ENCODE measurements around the gene ZNF548.

Gene ZNF548

GRCh38 chr19:57398868-57399267, 9.2 kb downstream of the ZNF548 start:
- no peak for DNase-seq (ENCODE audit: low read depth in 3 of 3)

- DNase-seq (ENCODE audit: low read depth in 3 of 3), result no peak
Measured at GRCh38 chr19:57403737-57404563, 14.3 kb downstream of the ZNF548 start.

DNA sequence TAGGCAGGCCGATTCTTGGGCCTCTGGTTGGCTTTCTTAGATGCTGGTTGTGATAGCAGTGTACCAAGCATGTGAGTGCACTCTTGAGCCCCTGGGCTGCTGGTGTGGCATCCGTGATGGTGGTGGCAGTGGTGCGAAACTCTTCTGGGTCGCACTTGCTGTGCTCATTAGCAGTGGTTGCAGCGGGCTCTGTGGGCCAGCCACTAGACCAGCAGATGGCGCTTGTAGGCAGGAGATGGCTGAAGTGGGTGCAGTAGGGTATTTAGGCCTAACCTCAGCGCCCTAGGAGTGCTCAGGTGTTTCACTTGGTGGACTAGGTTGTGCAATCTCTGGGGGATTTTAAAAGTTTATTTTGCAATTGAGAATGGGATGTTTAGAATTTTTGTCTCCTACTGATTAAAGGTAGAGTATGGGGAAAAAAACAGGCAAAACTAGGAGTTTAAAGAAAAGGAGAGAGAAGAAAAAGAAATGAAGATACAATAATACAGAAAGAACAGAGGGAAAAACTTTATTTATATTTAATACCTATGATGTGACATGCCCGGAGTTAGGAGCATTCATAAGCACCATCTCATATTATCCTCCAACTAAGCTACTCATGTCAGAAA, 17.0 kb downstream of the ZNF548 start:
- peak; percentile 36 to 59 (median 43) for DNase-seq (ENCODE audit: low read depth in 3 of 3)

DNA sequence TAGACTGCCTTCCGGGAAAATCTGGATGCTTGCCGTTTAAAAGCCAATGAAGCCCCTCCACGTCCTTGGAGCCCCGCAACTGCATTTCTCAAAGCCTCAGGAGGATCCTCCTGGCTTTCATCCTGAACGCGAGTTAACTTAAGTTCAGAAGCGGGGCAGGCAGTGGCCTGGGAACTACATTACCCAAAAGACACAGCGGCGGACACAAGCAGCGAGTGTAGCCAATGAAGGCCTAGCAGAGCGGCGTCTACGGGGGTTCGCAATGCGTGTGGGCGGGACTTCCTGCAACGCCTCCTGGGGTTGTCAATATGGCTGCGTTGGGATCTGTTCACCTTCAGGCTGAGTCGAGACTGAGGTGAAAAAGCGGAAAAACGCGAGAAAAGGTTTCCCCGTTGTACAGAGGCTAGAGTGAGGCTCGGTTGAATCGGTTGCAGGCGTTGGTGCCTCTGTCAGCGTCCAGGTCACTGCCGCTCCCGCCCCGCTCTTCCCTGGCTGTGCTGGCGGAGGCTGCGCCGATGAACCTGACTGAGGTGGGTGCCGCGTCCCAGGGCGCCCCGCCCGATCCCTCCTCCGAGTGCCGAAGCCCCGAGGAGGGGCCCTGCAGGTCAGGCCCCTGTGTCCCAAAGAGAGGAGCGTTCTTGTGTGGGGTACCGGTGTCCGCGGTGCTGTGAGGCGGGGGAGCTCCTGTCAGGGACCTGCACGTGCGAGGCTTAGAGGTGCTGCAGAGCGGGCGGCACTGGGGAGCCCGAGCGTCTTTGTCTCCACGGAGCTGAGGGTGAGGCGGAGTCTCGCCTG, 21.4 kb downstream of the ZNF548 start, which contains the start of gene ZNF17:
Gene ZNF17 (plus strand): TSS at position 285 of the 795 bp plus-strand sequence. CDS start 2,455 bp downstream, outside the sequence.
- peak; percentile 74 to 87 (median 85) for DNase-seq (ENCODE audit: low read depth in 3 of 3)

DNA sequence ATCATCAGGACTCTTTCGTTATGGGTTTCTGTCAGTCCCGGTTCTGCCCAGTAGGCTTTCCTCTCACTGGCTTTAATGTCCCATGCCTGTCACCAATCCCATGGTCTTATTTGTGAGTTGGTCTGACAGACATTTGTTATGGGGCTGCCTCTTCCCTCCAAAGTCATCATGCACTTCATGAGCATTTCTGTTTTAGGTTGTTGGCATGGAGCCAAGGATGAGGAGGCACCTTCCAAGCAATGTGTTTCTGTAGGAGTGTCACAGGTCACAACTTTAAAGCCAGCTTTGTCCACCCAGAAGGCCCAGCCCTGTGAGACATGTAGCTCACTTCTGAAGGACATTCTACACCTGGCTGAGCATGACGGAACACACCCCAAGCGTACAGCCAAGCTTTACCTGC, 29.8 kb downstream of the ZNF548 start:
- no peak for DNase-seq (ENCODE audit: low read depth in 3 of 3)

DNA sequence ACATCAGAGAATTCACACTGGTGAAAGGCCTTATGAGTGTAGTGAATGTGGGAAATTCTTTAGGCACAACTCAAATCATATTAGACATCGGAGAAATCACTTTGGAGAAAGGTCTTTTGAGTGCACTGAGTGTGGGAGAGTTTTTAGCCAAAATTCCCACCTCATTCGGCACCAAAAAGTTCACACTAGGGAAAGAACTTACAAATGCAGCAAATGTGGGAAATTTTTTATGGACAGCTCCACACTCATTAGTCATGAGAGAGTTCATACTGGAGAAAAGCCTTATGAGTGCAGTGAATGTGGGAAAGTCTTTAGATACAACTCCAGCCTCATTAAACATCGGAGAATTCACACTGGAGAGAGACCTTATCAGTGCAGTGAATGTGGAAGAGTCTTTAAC, 31.4 kb downstream of the ZNF548 start:
- DNase-seq (ENCODE audit: low read depth in 3 of 3), result no peak

GRCh38 chr19:57434386-57435061, 44.9 kb downstream of the ZNF548 start:
- DNase-seq (ENCODE audit: low read depth in 3 of 3), result no peak

GRCh38 chr19:57435062-57435978, 45.7 kb downstream of the ZNF548 start, which contains the start of gene ZNF749:
TSS of gene ZNF749 (plus strand) at chr19:57435325. CDS start at chr19:57435579, 254 bp downstream.
- DNase-seq (ENCODE audit: low read depth in 3 of 3), result peak; percentile 87 to 97 (median 96)

DNA sequence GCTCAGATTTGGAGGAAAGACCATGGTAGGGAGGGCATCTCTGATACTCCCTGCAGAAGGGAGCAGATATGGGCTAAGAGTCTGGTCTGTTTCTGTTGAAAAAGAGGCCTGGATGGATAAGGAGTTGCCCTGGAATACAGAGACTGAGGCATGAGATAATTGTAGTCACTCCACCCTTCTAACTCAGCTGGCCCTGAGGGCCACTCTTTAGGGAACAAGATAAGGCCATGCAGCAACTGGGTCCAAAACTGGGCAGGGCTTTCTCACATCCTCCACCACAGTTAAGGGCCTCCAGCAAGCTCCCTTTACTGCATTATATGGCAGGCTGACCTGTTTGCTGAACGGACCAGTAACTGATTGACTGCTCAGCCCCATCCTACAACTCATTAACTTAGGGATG, 46.8 kb downstream of the ZNF548 start:
- DNase-seq (ENCODE audit: low read depth in 3 of 3), result no peak

- DNase-seq (ENCODE audit: low read depth in 3 of 3), result no peak
Measured at GRCh38 chr19:57437931-57438330, 48.3 kb downstream of the ZNF548 start.

GRCh38 chr19:57438925-57439324, 49.3 kb downstream of the ZNF548 start:
- DNase-seq (ENCODE audit: low read depth in 3 of 3), result no peak

- no peak for DNase-seq (ENCODE audit: low read depth in 3 of 3)
Measured at GRCh38 chr19:57441979-57442752, 52.5 kb downstream of the ZNF548 start.

GRCh38 chr19:57443121-57443696, 53.6 kb downstream of the ZNF548 start:
- DNase-seq (ENCODE audit: low read depth in 3 of 3), result no peak

GRCh38 chr19:57452307-57452706, 62.7 kb downstream of the ZNF548 start:
- no peak for DNase-seq (ENCODE audit: low read depth in 3 of 3)
